SHP77 treated with DMSO at 0.1 percent for 48 hours (cell line): ENCODE data around the gene TMEM260.
"Not testable (repeated sequence)": the region's sequence is repeated elsewhere in the genome, so short reads cannot be mapped to it uniquely, and the experiment has no call there.

ENCODE experiments used
- DNase-seq: peaks from one replicate; lab custom pipeline; 2025; lab: John Stamatoyannopoulos, UW

Gene TMEM260

GRCh38 chr14:56598519-56598918 is 18.9 kb downstream of the TMEM260 start:
- no peak for DNase-seq

GRCh38 chr14:56603648-56604047 is 24.1 kb downstream of the TMEM260 start:
- no peak for DNase-seq

GRCh38 chr14:56608689-56609088 is 29.1 kb downstream of the TMEM260 start:
- no peak for DNase-seq

- DNase-seq, result not testable (repeated sequence)
Observed at GRCh38 chr14:56611663-56612062, 32.1 kb downstream of the TMEM260 start.

- no peak for DNase-seq
Observed at GRCh38 chr14:56617084-56617483, 37.5 kb downstream of the TMEM260 start.

GRCh38 chr14:56630707-56631106 is 51.1 kb downstream of the TMEM260 start:
- DNase-seq, result no peak

GRCh38 chr14:56632195-56632594 is 52.6 kb downstream of the TMEM260 start:
- DNase-seq, result no peak

- no peak for DNase-seq
Observed at GRCh38 chr14:56633544-56633943, 53.9 kb downstream of the TMEM260 start.

- DNase-seq, result no peak
Observed at GRCh38 chr14:56635041-56635440, 55.4 kb downstream of the TMEM260 start.

- no peak for DNase-seq
Observed at GRCh38 chr14:56647493-56647892, 67.9 kb downstream of the TMEM260 start.

GRCh38 chr14:56648508-56649301 is 69.1 kb downstream of the TMEM260 start:
- peak; percentile 82 for DNase-seq

- DNase-seq, result no peak
Observed at GRCh38 chr14:56649382-56649781, 69.8 kb downstream of the TMEM260 start.

GRCh38 chr14:56650048-56650447 is 70.5 kb downstream of the TMEM260 start:
- no peak for DNase-seq

GRCh38 chr14:56650979-56651378 is 71.4 kb downstream of the TMEM260 start:
- peak; percentile 12 for DNase-seq

GRCh38 chr14:56657604-56658003 is 78.0 kb downstream of the TMEM260 start:
- DNase-seq, result no peak

- no peak for DNase-seq
Observed at GRCh38 chr14:56659378-56659777, 79.8 kb downstream of the TMEM260 start.

- peak; percentile 32 for DNase-seq
Observed at GRCh38 chr14:56659964-56660551, 80.5 kb downstream of the TMEM260 start.

GRCh38 chr14:56660677-56661389 is 81.2 kb downstream of the TMEM260 start:
- peak; percentile 71 for DNase-seq

- no peak for DNase-seq
Observed at GRCh38 chr14:56661478-56661877, 81.9 kb downstream of the TMEM260 start.

- DNase-seq, result no peak
Observed at GRCh38 chr14:56664811-56665421, 85.3 kb downstream of the TMEM260 start.

- no peak for DNase-seq
Observed at GRCh38 chr14:56666294-56666693, 86.7 kb downstream of the TMEM260 start.

GRCh38 chr14:56666716-56667115 is 87.1 kb downstream of the TMEM260 start:
- DNase-seq, result no peak

- DNase-seq, result not testable (repeated sequence)
Observed at GRCh38 chr14:56667290-56667689, 87.7 kb downstream of the TMEM260 start.
